DMS53 treated with DMSO at 0.1 percent for 48 hours (cell line): ENCODE results near the gene RNF17.
"Not testable (repeated sequence)": the region's sequence is repeated elsewhere in the genome, so short reads cannot be mapped to it uniquely, and the experiment has no call there.

Experiments
- DNase-seq: peaks from one replicate; lab custom pipeline; 2025; ENCODE audit not compliant: unreplicated experiment; lab: John Stamatoyannopoulos, UW

The RNF17 gene, protein sequence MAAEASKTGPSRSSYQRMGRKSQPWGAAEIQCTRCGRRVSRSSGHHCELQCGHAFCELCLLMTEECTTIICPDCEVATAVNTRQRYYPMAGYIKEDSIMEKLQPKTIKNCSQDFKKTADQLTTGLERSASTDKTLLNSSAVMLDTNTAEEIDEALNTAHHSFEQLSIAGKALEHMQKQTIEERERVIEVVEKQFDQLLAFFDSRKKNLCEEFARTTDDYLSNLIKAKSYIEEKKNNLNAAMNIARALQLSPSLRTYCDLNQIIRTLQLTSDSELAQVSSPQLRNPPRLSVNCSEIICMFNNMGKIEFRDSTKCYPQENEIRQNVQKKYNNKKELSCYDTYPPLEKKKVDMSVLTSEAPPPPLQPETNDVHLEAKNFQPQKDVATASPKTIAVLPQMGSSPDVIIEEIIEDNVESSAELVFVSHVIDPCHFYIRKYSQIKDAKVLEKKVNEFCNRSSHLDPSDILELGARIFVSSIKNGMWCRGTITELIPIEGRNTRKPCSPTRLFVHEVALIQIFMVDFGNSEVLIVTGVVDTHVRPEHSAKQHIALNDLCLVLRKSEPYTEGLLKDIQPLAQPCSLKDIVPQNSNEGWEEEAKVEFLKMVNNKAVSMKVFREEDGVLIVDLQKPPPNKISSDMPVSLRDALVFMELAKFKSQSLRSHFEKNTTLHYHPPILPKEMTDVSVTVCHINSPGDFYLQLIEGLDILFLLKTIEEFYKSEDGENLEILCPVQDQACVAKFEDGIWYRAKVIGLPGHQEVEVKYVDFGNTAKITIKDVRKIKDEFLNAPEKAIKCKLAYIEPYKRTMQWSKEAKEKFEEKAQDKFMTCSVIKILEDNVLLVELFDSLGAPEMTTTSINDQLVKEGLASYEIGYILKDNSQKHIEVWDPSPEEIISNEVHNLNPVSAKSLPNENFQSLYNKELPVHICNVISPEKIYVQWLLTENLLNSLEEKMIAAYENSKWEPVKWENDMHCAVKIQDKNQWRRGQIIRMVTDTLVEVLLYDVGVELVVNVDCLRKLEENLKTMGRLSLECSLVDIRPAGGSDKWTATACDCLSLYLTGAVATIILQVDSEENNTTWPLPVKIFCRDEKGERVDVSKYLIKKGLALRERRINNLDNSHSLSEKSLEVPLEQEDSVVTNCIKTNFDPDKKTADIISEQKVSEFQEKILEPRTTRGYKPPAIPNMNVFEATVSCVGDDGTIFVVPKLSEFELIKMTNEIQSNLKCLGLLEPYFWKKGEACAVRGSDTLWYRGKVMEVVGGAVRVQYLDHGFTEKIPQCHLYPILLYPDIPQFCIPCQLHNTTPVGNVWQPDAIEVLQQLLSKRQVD (N-terminal part only)

DNA sequence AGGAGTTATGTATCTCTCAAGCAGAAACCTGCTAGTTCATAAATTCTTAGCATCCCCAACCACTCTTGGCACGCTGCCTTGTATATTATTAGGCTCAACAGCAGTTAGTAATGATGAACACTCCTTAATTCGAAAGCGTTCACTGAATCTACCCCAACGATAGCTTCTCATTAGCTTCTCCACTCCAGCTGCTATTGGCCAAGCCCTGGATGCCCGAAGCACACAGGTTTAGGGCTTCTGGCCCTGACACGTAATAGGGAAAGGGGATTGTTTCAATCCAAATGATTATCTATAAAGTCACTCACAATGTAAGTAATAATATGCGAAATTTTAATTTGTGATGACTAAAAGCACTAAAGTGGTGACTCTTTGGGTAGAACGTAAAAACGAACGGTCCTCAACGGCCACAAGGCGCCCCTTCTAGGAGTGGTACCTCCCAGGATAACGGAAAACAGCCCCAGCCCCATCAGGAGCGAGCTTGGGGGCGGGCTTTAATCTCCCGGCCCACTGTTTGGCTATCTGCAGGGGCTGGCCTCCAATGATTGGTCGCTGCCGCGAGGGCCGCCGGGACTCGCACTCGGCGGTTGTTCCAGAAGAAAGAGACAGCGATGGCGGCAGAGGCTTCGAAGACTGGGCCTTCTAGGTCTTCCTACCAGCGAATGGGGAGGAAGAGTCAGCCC lies at the start of gene RNF17:
RNF17 (plus strand) TSS at position 574 of the 680 bp plus-strand sequence; CDS start at position 609, 35 bp downstream.
- no peak for DNase-seq

DNA sequence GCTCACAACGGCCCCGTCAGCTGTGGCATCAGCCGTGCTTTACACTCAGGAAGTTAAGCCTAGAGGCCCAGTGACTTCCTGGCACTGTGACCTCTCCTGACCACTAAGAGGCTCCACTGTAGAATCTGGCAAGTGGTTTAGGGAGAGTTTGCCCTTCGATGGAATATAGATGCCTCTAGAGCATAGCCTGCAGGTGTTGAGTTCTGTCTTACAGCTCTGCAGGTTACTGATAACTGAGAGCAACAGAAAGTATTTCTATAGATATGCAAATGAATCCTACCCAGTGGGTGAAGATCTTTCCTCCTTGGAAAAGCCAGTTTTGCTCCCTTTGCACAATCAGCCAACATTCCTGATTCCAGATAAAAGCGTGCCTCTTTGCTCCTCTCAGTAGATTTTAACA lies 48.0 kb upstream of the RNF17 start:
- no peak for DNase-seq

DNA sequence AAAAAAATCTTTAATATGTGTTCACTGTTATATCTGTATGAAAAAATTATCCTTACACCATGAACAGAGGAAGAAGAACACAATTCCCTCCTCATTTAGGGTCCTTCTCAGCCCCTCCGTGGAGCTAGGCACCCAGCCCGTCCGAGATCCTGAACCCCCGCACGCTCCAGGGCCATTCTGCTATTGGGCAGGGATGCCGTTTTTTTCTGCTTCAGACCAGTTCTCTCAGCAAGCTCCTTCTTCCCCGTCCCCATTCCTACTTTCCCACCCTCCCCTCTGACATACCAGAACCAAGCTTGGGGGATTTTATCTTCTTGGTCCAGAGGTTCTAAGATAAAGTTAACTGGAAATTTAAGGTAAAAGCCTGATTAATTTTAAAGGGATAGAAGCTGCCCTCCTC lies 47.5 kb upstream of the RNF17 start:
- no peak for DNase-seq

DNA sequence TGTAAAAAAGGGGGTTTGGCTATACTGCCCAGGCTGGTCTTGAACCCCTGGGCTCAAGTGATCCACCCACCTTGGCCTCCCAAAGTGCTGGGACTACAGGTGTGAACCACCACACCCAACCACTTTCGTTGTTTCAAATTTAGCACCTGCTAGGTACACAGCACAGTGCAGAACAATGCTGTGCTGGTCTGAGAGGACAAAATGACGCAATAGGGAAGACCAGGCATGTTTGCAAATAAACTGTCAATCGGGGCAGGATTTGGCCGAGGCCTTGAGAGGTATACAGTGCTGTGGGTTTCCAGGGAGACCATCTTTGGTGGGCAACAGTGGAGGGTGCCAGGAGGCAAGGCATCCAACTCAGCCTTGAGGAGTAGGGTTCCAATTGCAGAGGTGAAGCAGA lies 46.8 kb upstream of the RNF17 start:
- DNase-seq = no peak

DNA sequence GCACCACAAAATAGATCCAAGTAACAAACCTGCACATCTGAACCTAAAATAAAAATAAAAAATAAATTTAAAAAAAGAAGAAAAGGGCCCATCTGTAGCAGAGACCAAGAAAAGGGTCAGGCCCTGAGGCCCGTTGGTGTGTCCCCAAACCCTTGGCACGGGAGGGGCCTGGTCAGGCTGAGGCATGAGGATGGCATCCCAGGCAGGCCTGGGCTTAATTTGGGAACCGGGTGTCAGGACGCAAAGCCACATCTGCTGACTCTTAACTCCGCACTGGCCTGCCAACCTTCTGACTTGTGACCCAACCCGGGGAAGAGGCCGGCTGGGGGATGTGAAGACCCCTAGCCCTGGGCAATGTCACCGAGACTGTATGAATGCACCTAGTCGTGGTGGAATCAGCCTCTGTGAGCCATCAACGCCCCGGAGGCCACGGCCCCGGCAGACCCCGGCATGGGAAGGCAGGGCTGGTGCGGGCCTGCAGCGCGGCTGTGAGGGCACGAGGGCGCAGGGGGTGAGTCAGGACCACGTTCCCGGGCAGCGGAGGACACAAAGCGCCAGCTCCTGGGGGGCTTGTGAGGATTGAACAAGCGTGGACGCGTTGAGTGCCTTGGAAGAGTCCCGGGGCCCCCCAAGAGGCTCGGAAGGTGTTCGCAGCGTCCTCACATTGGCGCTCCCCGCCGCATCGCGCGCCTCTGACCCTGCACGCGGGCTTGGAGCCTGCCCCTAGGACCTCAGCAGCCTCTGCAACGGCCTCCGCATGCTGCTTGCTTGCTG lies 45.6 kb upstream of the RNF17 start:
- DNase-seq = no peak

DNA sequence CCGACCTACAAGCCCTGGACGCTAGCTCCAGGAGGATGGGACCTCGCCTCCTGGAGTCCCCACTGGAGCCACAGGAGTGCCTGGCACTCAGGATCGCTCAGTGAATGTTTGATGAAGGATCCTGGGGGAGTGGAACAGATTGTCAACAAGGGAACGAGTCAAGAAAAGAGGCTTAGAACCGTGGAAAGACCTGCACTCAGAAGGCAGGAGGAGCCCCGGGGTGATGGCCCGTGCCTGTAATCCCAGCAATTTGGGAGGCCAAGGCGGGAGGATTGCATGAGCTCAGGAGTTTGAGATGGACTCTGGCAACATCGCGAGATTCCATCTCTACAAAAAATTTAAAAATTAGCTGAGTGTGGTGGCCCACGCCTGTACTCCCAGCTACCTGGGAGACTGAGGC lies 44.8 kb upstream of the RNF17 start:
- DNase-seq = no peak

DNA sequence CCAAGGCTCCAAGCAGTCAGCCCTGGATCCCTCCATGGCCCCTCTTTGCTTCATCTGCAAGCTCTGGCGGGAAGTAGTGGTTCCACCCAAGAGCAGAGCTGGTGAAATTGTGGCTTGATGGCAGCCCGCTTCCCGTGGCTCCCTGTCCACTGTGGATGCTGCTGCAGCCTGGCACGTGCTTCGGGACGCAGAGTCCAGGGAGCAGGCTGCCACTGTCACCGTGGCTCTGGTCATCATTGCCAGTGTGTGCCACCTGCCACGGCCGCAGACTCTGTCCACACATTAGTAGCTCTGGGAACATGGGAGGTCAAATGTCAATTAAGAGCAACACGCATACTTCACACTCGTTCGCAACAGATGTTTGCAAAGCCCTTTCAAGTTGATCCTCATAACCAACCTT lies 40.8 kb upstream of the RNF17 start:
- no peak for DNase-seq

DNA sequence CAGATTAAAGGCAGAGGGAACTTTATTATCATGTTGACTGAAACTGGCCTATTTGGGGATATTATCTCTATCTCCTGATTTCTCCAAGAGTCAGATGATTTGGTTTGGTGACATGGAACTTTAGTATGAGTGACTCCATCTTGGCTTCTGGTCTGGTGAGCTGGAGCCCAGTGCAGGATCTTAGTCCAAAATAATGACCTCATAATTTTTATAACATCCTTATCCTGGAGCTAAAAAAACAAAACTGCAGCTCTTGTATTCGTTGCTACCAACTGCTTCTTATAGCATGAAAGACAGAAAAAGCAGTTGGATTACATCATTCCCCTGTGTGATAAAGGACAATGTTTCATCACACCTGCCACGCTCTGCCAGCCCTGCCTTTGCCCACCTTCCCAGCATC lies 39.3 kb upstream of the RNF17 start:
- DNase-seq = no peak

DNA sequence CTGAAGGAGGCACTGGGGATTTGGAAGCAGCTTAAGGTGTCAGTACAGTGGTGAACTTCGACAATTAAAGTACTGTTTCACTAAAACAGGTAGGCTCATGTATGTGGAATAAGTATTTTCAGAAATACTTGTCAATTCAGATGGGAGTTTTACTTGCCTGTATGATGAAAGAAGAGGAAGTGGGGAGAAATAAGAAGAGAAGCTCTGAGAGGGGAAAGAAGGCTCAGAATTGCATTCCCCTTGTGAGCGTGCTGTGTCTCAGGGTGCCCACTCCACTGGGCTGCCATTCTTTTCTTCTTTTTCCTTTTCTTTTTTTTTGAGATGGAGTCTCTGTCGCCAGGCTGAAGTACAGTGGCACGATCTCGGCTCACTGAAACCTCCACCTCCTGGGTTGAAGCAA lies 38.6 kb upstream of the RNF17 start:
- no peak for DNase-seq

DNA sequence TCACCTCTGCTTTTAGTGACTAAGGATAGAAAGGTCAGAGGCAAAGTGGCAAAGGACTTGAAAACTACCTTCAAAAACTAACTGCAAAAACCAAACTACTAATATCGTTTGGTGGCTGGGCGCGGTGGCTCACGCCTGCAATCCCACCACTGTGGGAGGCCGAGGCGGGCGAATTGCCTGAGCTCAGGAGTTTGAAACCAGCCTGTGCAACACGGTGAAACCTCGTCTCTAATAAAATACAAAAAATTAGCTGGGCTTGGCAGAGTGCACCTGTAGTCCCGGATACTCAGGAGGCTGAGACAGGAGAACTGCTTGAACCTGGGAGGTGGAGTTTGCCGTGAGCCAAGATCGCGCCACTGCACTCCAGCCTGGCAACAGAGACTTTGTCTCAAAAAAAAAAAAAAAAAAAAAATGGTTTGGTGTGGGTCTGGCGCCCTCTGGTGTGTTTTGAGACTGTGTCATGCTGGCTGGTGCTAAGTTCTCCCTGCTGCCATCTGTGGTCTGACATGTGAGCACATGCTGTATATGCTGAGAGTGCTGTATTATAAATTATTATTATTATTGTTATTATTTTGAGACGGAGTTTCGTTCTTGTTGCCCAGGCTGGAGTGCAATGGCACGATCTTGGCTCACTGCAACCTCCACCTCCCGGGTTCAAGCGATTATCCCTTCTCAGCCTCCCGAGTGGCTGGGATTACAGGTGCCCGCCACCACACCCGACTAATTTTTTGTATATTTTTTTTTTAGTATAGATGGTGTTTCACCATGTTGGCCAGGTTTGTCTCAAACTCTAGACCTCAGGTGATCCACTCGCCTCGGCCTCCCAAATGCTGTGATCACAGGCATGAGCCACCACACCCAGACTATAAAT lies 36.0 kb upstream of the RNF17 start:
- peak; percentile 75 for DNase-seq

DNA sequence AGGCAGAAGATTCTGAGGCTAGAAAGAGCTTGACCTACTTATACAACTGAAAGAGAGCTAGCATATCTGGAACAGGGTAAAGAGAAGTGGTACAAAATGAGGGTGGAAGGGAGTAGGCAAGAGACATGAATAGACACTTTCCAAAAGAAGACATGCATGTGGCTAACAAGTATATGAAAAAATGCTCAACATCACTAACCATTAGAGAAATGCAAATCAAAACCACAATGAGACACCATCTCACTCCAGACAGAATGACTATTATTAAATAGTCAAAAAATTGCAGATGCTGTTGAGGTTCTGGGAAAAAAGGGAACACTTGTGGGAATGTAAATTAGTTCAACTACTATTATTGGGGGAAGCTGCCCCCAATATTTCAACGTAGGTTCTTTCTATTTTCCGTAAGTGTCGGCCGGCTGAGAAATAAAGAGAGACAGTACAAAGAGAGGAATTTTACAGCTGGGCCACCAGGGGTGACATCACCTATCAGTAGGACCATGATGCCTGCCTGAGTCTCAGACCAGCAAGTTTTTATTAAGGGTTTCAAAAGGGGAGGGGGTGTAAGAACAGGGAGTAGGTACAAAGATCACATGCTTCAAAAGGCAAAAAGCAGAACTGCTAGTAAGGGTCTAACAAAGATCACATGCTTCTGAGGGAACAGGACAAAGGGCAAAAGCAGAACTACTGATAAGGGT lies 32.9 kb upstream of the RNF17 start:
- DNase-seq = not testable (repeated sequence)

DNA sequence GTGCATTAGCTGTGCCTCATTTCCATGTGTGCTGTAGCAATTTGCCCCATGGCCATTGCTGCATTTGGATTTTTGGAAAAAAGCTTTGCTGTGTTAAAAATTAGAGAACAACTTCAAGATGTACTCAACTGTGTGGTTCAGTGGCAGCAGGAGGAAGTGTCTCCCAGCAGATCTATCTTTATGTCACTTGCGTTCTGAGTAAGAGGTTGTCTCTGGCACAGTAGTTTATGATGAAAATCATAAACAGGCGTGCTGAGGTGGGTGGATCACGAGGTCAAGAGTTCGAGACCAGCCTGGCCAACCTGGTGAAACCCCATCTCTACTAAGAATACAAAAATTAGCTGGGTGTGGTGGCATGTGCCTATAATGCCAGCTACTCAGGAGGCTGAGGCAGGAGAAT lies 29.0 kb upstream of the RNF17 start:
- DNase-seq = no peak

DNA sequence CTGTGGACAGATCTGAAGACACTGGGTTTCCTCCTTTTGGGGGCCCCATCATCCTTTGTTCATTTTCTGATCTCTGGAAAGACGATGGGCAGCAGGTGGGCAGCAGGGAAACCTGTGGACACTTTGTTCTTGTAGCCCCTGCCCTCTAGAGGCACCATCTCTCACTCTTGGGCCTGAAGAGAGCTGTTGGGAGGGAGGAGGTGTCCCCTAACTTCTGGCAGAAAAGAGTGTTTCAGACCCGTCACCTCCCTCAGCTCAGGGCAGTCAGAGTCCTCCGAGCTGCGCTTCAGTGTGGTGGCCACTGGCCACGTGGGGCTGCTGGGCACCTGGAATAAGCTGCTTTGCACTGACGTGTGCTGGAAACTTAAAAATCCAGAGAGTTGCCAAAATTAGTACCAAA lies 26.9 kb upstream of the RNF17 start:
- DNase-seq = no peak

DNA sequence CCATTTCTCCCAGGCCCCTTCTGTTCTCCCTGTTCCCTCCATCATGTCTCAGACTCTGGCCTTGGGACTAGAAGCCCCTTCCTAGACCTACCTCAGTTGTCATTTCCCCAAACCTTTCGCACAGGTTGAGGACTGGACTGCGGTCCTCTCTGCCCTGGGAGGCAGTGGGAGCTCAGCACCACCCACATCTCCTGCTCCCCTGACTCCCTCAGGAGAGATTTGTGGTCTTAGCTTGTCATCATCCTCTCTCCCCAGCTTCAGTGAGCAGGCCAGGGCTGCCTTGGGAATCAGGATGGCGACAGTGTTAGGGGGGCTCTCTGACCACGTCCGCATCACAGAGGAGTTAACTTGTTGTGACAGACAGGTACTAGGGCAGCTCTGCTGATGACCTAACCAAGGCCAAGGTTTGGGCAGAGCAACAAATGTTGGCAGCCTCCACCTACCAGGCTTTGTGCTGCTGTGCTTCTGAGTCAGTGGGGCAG lies 25.6 kb upstream of the RNF17 start:
- DNase-seq = no peak

DNA sequence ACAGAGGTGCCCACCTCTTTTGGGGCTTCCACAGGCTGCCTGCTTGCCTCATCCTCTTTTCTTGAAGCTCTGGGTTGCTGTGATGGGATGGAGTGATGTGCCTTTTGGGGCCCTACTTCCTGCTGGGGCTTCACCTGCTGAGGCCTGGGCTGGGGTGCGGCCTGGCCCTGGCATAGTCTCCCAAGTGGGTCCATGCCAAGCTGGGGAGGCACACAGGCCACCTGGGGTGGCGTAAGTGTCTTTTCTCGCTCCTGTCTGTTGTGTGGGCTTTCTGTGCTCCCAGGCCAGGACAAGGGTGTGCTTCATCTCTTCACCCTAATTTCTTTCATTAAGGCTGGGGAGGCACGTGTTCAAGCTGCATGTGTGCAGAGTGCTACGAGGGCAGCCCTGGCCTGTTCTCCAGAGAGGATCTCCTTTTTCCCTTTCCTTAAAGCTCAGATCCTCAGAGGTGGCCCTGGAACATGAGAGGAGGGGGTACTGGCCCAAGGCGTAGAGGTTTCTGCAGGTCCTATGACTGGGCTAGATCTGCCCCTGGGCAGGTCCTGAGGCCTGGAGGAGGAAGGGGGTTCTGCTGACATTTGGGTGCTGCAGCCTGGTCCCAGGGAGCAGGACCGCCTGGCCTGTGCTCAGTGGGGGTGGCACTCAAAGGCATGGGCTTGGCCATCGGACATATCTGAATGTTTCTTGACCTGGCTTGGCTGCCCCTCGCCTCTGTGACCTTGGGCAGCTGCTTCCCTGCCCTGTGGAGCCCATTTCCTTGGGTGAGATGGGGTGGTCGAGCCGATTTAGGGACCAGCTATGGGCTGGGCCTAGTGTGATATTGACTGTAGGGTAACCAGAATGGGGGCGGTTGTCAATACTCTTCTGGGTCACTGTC lies 23.7 kb upstream of the RNF17 start:
- no peak for DNase-seq

DNA sequence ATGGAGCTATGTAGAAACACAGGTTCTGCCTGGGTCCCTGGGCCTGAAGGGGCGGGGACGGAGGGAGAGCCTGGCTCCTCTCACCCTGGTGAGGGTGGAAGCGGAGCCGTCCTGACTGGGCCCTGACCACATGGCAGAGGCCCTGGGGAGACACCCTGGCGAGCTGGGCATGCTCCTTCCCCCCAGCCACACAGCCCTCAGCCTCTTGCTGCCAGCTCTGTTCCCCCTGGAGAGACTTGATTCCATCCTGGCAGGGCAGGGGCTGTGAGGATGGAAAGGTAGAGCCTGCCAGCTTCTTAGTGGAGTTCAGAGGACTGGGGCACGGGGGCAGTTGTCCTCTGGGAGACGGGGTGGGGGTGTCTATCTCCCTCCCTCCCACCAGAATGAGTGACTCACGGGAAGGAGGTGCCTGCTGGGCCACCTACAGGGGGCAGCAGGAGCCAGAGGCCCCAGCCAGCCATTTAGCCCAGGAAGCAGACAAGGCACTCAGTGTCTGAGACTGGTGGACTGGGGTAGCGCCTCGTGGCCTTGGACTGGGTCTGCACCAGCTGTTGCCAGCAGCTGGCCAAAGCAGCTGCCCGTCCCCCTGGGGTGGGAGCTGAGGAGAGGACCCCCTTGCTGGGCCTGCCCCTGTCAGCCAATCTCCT lies 22.8 kb upstream of the RNF17 start:
- DNase-seq = no peak

DNA sequence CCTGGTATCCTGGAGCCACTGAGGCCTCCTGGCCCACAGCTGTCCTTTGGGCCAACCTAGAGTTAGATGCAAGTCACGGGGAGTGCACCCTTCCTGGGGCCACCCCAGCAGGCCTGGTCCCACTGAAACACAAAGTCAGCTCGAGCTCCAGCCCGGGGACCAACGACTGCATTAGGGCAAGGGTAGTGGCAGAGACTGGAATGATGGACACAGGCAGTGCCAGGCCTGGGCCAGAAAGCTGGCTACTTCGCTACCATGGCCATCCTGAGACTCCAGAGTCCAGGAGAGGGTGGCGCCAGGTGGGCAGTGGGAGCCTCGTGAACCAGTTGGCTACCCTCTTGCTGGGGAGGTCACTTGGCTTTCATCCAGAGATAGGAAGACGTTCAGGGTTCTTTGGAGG lies 22.2 kb upstream of the RNF17 start:
- no peak for DNase-seq
